GM19468 (cell line): ENCODE measurements around the gene ATP6V1G2.

Source experiments
- ATAC-seq: cut with Tn5 transposase; IDR thresholded peaks from one replicate; pipeline ENCODE4 v1.9.1; 2021; ENCODE audit warnings: mild to moderate bottlenecking, moderate library complexity, moderate number of reproducible peaks; ENCODE audit not compliant: unreplicated experiment; ENCODE audit errors: extremely low read depth

The ATP6V1G2 gene

DNA sequence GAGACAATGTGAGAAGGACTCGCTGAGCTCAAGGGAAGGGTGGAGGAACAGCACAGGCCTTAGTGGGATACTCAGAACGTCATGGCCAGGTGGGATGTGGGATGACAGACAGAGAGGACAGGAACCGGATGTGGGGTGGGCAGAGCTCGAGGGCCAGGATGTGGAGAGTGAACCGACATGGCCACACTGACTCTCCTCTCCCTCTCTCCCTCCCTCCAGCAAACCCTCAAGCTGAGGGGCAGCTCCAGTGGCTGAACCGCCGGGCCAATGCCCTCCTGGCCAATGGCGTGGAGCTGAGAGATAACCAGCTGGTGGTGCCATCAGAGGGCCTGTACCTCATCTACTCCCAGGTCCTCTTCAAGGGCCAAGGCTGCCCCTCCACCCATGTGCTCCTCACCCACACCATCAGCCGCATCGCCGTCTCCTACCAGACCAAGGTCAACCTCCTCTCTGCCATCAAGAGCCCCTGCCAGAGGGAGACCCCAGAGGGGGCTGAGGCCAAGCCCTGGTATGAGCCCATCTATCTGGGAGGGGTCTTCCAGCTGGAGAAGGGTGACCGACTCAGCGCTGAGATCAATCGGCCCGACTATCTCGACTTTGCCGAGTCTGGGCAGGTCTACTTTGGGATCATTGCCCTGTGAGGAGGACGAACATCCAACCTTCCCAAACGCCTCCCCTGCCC, 30.6 kb upstream of the ATP6V1G2 start:
- no peak for ATAC-seq

DNA sequence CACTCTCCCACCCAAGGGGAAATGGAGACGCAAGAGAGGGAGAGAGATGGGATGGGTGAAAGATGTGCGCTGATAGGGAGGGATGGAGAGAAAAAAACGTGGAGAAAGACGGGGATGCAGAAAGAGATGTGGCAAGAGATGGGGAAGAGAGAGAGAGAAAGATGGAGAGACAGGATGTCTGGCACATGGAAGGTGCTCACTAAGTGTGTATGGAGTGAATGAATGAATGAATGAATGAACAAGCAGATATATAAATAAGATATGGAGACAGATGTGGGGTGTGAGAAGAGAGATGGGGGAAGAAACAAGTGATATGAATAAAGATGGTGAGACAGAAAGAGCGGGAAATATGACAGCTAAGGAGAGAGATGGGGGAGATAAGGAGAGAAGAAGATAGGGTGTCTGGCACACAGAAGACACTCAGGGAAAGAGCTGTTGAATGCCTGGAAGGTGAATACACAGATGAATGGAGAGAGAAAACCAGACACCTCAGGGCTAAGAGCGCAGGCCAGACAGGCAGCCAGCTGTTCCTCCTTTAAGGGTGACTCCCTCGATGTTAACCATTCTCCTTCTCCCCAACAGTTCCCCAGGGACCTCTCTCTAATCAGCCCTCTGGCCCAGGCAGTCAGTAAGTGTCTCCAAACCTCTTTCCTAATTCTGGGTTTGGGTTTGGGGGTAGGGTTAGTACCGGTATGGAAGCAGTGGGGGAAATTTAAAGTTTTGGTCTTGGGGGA, 29.7 kb upstream of the ATP6V1G2 start:
- no peak for ATAC-seq

DNA sequence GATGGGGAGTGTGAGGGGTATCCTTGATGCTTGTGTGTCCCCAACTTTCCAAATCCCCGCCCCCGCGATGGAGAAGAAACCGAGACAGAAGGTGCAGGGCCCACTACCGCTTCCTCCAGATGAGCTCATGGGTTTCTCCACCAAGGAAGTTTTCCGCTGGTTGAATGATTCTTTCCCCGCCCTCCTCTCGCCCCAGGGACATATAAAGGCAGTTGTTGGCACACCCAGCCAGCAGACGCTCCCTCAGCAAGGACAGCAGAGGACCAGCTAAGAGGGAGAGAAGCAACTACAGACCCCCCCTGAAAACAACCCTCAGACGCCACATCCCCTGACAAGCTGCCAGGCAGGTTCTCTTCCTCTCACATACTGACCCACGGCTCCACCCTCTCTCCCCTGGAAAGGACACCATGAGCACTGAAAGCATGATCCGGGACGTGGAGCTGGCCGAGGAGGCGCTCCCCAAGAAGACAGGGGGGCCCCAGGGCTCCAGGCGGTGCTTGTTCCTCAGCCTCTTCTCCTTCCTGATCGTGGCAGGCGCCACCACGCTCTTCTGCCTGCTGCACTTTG, 29.0 kb upstream of the ATP6V1G2 start, which contains the start of gene TNF:
TSS of gene TNF (plus strand) at position 231 of the 567 bp plus-strand sequence. CDS start at position 408, 177 bp downstream.
- no peak for ATAC-seq

DNA sequence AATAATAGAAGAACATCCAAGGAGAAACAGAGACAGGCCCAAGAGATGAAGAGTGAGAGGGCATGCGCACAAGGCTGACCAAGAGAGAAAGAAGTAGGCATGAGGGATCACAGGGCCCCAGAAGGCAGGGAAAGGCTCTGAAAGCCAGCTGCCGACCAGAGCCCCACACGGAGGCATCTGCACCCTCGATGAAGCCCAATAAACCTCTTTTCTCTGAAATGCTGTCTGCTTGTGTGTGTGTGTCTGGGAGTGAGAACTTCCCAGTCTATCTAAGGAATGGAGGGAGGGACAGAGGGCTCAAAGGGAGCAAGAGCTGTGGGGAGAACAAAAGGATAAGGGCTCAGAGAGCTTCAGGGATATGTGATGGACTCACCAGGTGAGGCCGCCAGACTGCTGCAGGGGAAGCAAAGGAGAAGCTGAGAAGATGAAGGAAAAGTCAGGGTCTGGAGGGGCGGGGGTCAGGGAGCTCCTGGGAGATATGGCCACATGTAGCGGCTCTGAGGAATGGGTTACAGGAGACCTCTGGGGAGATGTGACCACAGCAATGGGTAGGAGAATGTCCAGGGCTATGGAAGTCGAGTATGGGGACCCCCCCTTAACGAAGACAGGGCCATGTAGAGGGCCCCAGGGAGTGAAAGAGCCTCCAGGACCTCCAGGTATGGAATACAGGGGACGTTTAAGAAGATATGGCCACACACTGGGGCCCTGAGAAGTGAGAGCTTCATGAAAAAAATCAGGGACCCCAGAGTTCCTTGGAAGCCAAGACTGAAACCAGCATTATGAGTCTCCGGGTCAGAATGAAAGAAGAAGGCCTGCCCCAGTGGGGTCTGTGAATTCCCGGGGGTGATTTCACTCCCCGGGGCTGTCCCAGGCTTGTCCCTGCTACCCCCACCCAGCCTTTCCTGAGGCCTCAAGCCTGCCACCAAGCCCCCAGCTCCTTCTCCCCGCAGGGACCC, 28.0 kb upstream of the ATP6V1G2 start:
- no peak for ATAC-seq

DNA sequence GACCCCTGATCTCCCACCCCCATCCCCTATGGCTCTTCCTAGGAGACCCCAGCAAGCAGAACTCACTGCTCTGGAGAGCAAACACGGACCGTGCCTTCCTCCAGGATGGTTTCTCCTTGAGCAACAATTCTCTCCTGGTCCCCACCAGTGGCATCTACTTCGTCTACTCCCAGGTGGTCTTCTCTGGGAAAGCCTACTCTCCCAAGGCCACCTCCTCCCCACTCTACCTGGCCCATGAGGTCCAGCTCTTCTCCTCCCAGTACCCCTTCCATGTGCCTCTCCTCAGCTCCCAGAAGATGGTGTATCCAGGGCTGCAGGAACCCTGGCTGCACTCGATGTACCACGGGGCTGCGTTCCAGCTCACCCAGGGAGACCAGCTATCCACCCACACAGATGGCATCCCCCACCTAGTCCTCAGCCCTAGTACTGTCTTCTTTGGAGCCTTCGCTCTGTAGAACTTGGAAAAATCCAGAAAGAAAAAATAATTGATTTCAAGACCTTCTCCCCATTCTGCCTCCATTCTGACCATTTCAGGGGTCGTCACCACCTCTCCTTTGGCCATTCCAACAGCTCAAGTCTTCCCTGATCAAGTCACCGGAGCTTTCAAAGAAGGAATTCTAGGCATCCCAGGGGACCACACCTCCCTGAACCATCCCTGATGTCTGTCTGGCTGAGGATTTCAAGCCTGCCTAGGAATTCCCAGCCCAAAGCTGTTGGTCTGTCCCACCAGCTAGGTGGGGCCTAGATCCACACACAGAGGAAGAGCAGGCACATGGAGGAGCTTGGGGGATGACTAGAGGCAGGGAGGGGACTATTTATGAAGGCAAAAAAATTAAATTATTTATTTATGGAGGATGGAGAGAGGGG, 27.1 kb upstream of the ATP6V1G2 start:
- ATAC-seq: no peak

DNA sequence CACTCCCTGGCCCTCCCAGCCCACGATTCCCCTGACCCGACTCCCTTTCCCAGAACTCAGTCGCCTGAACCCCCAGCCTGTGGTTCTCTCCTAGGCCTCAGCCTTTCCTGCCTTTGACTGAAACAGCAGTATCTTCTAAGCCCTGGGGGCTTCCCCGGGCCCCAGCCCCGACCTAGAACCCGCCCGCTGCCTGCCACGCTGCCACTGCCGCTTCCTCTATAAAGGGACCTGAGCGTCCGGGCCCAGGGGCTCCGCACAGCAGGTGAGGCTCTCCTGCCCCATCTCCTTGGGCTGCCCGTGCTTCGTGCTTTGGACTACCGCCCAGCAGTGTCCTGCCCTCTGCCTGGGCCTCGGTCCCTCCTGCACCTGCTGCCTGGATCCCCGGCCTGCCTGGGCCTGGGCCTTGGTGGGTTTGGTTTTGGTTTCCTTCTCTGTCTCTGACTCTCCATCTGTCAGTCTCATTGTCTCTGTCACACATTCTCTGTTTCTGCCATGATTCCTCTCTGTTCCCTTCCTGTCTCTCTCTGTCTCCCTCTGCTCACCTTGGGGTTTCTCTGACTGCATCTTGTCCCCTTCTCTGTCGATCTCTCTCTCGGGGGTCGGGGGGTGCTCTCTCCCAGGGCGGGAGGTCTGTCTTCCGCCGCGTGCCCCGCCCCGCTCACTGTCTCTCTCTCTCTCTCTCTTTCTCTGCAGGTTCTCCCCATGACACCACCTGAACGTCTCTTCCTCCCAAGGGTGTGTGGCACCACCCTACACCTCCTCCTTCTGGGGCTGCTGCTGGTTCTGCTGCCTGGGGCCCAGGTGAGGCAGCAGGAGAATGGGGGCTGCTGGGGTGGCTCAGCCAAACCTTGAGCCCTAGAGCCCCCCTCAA, 25.9 kb upstream of the ATP6V1G2 start, which contains the start of gene LTA:
TSS of gene LTA (plus strand) at position 249 of the 871 bp plus-strand sequence. CDS start at position 703, 454 bp downstream.
- ATAC-seq: no peak

DNA sequence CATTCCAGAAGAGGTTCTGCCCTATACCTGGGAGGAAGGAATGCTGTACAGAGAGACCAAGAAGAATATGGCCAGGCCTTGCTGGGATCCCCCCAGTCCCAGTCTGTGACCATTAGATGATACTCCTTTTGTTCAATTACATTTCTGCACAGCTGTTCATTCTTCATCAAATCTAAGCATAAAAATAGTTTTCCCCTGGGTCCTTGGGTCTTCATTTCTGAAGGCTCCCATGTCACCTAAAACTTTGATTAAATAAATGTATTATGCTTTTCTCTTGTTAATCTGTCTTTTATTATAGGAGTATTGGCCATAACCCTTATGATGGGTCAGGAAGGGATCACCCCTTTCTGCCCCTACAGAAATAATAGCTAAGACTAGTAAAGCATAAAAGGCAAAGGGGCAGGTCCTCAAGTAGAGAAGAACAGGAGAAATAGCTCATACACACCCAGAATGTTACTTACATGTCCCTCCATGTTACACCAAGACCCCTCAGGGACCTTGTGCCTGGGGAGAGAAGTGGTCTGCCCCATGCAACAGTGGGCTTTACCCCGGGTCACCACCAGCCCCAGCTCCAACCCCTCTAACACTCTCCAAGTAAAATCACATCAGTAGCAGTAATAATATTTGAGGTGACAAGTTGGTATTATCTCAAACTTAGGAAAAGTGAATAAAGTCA, 23.6 kb upstream of the ATP6V1G2 start:
- no peak for ATAC-seq

DNA sequence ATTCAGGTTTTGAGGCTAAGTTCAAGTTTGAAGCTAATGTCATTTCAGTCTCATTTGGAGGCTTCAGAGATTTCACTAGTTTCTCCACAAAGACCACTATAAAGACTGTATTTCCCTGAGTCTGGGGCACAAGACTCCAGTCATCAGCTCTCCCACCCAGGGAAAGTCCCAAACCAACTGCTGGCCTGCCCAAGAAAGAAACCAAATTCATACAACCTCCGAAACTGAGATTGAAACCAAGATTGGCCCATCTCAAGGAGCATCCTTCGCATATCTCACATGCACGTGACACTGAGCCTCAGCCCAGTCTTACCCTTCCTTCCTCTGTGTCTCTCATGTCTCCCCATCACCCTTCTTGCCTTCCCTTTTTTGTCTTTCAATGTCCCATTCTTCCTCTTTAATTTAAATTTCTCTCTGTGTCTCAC, 22.1 kb upstream of the ATP6V1G2 start:
- peak; percentile 67 for ATAC-seq

DNA sequence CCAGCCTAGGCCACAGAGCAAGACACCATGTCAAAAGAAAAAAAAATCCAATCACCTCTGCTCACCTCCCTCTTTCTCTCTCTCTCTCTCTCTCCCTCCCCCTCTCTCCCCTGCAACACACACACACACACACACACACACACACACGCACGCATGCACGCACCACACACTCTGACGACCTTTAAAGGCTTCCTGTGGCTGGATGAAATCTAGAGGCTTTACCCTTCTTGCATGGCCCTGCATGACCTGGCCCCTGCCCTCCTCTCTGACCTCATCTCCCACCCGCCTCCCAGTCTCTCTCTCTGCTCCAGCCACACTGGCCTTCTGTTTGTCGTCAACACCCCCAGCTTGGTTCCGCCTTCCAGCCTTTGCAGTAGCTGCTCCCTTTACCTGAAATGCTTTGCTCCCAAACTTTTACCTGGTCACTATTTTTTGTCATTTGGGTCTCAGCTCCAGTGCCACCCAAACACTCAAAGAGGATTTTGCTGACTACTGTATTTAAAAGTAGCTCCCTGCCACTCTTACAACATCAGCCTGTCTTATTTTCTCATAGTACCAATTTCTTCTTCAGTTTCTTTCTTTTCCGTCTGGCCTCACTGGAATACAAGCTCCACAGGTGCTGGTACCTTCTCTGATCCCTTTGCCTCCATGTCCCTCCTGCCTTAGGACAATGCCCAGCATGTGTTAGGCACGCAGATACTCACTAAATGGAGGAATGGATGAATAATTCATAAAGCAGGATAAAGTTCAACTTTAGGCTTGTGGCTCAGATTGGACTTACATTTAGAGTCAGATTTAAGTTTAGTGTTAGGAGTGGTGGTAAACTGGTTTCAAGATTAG, 21.3 kb upstream of the ATP6V1G2 start:
- no peak for ATAC-seq

DNA sequence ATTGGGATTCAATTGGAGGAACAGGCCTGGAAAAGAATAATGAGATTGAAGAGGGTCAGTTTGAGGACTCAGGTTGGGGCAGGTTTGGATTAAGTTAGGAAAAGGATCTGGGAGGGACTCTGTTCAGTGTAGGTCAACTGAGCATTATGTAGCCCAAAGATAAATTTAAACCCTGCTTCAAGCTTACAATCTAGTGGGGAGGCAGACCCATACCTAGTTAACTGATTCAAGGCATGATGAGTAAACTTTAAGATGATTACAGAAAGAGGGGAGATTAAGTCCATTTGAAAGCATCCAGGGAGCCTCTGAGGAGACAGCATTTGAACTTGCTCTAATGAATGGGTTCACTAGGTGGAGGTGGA, 14.3 kb upstream of the ATP6V1G2 start:
- no peak for ATAC-seq

DNA sequence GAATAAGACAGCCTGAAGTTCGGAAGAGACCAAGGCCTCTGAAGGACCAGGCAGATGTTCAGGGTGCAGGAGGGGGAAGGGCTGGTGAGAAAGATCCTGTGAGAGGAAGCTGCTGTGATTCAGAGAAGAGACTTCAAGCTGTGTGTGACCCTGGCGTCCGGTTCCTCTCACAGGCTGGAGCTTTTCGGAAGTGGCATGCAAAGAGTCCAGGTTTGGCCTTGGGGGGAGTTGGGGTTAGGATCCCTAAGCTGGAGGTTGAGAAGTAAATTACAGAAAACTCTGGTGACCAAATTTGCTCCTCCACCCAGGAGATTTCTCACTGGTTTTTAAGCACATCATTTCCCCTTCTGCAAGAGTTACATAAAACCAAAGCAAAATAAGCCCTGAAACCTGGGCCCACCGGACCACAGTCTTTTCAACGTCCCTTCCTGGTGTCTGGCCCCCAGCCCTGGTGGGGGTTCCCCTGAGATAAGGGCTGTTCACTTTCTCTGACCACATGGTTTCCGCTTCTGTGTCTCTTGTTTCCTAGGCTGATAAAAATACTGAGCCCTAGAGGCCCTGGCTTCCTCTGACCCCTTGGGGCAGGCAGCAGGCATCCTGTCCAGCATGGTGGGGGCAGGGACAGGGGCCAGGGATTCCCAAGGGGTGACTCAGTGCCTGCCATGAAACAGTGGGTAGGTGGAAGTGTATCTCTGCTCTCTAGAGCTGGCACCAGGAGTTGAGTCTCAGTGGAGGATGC, 13.7 kb upstream of the ATP6V1G2 start:
- peak; percentile 51 for ATAC-seq

DNA sequence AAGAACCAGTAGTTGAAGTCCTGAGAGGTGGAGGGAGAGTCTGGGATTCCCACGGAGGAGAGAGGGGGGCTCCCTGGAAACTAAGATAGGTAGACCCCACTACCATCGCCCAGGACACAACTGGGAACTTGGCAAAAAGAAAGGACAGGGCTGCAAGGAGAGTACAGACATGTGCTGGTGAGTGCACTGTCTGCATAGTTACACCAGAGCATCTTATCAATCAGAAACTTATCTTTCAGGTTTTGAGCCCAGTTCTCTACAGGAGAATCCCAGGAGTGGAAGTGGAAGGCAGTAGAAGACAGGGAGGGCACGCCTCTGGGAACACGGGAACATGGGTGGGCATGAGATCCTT, 13.2 kb upstream of the ATP6V1G2 start:
- ATAC-seq: no peak

DNA sequence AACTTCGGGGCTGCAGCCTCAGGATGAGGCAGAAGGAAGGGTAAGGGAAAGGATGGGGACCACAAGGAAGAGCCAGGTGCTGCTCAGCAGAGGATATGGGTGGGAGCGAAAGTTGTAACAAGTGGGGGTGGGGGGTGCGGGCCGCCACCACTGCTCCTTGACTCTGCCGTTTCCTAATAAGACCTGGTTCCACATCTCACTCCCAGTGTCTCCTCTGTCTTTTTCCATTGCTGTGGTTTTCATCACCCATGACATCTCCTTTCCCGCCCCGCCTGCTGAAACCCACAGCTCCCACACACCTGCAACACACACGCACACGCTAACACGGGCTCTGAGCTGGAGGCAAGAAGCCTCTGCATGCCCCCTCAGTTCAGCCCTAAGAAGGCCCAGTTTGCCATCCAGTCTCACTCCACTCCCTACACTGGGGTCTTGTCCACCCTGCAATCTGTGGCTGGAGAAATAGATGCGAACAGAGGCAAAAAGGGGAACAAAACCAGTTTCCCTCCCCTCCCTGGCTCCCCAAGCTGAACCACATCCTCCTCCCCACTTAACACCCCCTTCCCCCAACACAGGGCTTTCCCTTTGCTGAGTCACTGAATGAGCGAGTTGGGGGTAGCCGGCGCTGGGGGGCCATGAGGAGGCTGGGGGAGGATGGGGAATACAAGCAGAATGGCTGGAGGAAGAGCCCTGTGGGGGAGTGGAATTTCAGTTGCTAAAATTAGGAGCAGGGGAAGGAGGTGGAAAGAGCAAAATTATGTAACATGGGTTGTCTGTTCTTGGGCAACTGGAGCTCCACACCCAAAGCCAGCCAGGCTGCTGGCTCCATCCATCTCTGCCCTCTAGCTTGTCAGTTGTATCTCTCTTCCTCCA, 12.5 kb upstream of the ATP6V1G2 start:
- no peak for ATAC-seq

DNA sequence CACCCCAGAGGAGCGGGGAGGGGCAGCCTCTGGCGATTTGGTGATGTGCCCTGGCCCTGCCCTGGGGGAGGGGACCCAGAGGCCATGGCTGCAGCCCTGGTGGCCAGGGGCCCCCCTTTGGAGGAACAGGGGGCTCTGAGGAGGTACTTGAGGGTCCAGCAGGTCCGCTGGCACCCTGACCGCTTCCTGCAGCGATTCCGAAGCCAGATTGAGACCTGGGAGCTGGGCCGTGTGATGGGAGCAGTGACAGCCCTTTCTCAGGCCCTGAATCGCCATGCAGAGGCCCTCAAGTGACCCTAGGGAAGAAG, 11.9 kb upstream of the ATP6V1G2 start:
- no peak for ATAC-seq

DNA sequence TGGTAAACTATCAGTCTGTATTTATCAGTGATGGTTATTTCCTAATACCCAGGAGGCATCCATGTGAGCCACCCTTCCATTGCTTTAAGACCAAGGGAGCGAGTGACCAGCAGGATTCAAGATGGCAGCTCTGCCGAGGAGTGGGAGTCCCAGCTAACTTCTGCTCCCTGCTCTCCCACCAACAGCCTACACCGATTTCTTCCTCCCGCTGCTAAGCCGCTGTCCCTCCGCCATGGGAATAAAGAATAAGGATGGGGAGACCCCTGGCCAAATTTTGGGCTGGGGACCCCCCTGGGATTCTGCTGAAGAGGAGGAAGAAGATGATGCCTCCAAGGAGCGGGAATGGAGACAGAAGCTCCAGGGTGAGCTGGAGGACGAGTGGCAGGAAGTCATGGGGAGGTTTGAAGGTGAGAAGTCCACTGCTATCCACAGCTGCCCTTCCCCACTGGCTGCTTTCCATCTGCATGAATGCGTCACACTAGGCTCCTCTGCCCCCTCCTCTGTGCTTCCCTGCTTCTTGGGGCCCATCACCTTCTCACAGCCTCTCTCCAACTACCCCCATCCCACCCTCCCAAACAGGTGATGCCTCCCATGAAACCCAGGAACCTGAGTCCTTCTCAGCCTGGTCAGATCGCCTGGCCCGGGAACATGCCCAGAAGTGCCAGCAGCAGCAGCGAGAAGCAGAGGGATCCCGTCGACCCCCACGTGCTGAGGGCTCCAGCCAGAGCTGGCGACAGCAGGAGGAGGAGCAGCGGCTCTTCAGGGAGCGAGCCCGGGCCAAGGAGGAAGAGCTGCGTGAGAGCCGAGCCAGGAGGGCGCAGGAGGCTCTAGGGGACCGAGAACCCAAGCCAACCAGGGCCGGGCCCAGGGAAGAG, 11.3 kb upstream of the ATP6V1G2 start:
- ATAC-seq: no peak
